HepG2 (cell line): Measurements from ENCODE around the gene MAGEA8. TPM values are rescaled to one million over a fixed set of nuclear protein-coding genes. Genes with fewer than 3 reads are reported as not detected.
"Not testable (repeated sequence)": the region's sequence is repeated elsewhere in the genome, so short reads cannot be mapped to it uniquely, and the experiment has no call there.

Experiments
- ATAC-seq: fragments of 200-7000 bp; cut with Tn5 transposase; 3 replicates; pipeline ENCODE4 v1.9.1; 2020; ENCODE audit warnings: mild to moderate bottlenecking, moderate library complexity
- BruUV-seq: library from RNA; stranded (reverse); fragments of 400-500 nt; replicated peaks from 2 replicates; lab custom pipeline; 2021; lab: Mats Ljungman, UMichigan
- CTCF ChIA-PET: fragments of 300-600 bp; formaldehyde crosslinking; extraction: SDS; loops from one replicate; lab custom pipeline; 2021; ENCODE audit warnings: low total read pairs, inconsistent platforms, low intra/inter-chr PET ratio; lab: Yijun Ruan, JAX
- POLR2A ChIA-PET: fragments of 350-600 bp; sonication (Branson Sonifier 250); formaldehyde crosslinking; loops from one replicate; lab custom pipeline; 2020; ENCODE audit warnings: antibody characterized with exemption, inconsistent platforms; lab: Yijun Ruan, JAX
- DNase-seq: peaks from one replicate; pipeline ENCODE4 v3.0.0-alpha.2; 2015; ENCODE audit warnings: low spot score
- FAIRE-seq: peaks from 3 replicates; lab custom pipeline; 2011; peaks lifted over from hg19 to GRCh38; lab: Jason Lieb, UNC
- H2AFZ ChIP-seq: one replicate; pipeline ENCODE4 v1.6.1; 2011; ENCODE audit warnings: low read length, inconsistent platforms
- H3K27ac ChIP-seq: fragments of 300-600 bp; 3 replicates; pipeline ENCODE4 v1.8.0; 2011; ENCODE audit warnings: mixed run types, mild to moderate bottlenecking, mixed read lengths, low read length, inconsistent platforms; ENCODE audit not compliant: insufficient read depth; ENCODE audit errors: extremely low read length
- H3K27me3 ChIP-seq, 2 experiments: fragments of 200-600 bp in 1 of 2; 2 replicates in 1 of 2; 3 replicates in 1 of 2; pipeline versions ENCODE4 v1.6.0 to v1.8.0; 2011; ENCODE audit warnings: low read length in 2 of 2, mild to moderate bottlenecking in 2 of 2, moderate library complexity in 2 of 2, inconsistent platforms in 1 of 2; ENCODE audit not compliant: insufficient read depth in 2 of 2, control insufficient read depth in 1 of 2
- H3K36me3 ChIP-seq, 2 experiments: fragments of 200-600 bp in 1 of 2; replicated peaks in 1 of 2; 2 replicates in 1 of 2; 3 replicates in 1 of 2; pipeline versions ENCODE4 v1.5.1 to v1.8.0; 2011; ENCODE audit warnings: low read length in 2 of 2, inconsistent platforms in 1 of 2; ENCODE audit not compliant: insufficient read depth in 2 of 2, control insufficient read depth in 1 of 2
- H3K4me1 ChIP-seq: 2 replicates; pipeline ENCODE4 v1.5.1; 2012; ENCODE audit warnings: low read length, inconsistent platforms; ENCODE audit not compliant: insufficient read depth
- H3K4me2 ChIP-seq: 2 replicates; pipeline ENCODE4 v1.6.0; 2011; ENCODE audit warnings: low read depth, low read length, inconsistent platforms
- H3K4me3 ChIP-seq, 3 experiments: fragments of 200-600 bp in 1 of 3; sonication (generic), shearing (Covaris generic) in 1 of 3; replicated peaks in 1 of 3; 2 replicates each; pipeline ENCODE4 v1.5.1; 2011 to 2016; ENCODE audit warnings: low read length in 3 of 3, inconsistent platforms in 2 of 3, low read depth in 2 of 3, mild to moderate bottlenecking in 2 of 3, control low read depth in 1 of 3, mixed read lengths in 1 of 3; ENCODE audit not compliant: insufficient read depth in 1 of 3
- H3K79me2 ChIP-seq: one replicate; pipeline ENCODE4 v1.6.1; 2011; ENCODE audit warnings: low read length, inconsistent platforms; ENCODE audit not compliant: insufficient read depth
- H3K9ac ChIP-seq: 2 replicates; pipeline ENCODE4 v1.6.0; 2011; ENCODE audit warnings: mild to moderate bottlenecking, low read depth, low read length, inconsistent platforms; ENCODE audit not compliant: insufficient read depth
- H3K9me3 ChIP-seq: 2 replicates; pipeline ENCODE4 v1.5.1; 2012; ENCODE audit warnings: mild to moderate bottlenecking, low read length
- H4K20me1 ChIP-seq: 2 replicates; pipeline ENCODE4 v1.6.0; 2011; ENCODE audit warnings: inconsistent platforms, mild to moderate bottlenecking, low read length, moderate library complexity; ENCODE audit not compliant: insufficient read depth
- CENPT ChIP-seq: sonication (generic); formaldehyde crosslinking; IDR thresholded peaks from 2 replicates; pipeline ENCODE4 v1.8.0; 2022; ENCODE audit warnings: low read depth, mild to moderate bottlenecking, moderate library complexity, missing genetic modification reagents
- HOMEZ ChIP-seq: IDR thresholded peaks from 2 replicates; pipeline ENCODE4 v1.6.1; 2016; ENCODE audit warnings: low read depth
- PAWR ChIP-seq: sonication (generic); formaldehyde crosslinking; IDR thresholded peaks from 2 replicates; pipeline ENCODE4 v1.4.0; 2020; ENCODE audit warnings: missing genetic modification reagents, mild to moderate bottlenecking, borderline replicate concordance
- RARG ChIP-seq: sonication (generic); formaldehyde crosslinking; IDR thresholded peaks from 2 replicates; pipeline ENCODE4 v1.4.0; 2020; ENCODE audit warnings: low read depth, mild to moderate bottlenecking, missing genetic modification reagents
- ZGPAT ChIP-seq: IDR thresholded peaks from 2 replicates; pipeline ENCODE4 v1.6.1; 2016; ENCODE audit warnings: mild to moderate bottlenecking
- ZNF407 ChIP-seq: sonication (generic); formaldehyde crosslinking; IDR thresholded peaks from one replicate; pipeline ENCODE4 v1.5.1; 2020; ENCODE audit warnings: mild to moderate bottlenecking, missing genetic modification reagents; ENCODE audit errors: not compliant biosample characterization
- WGBS: methylation state at CpG from one replicate; pipeline ENCODE4 v1.1.6; 2017; ENCODE audit warnings: low lambda C conversion rate; 5-methylcytosine and 5-hydroxymethylcytosine counted together
- in situ Hi-C: cut with HindIII; loops from 2 replicates; pipeline ENCODE4 v1.10.0; 2017; ENCODE audit warnings: low pct_unique_long_range_greater_than_20kb; ENCODE audit not compliant: extremely low pct_ligation_motif_present
- intact Hi-C: fragments of 100-400 bp; cut with micrococcal nuclease; formaldehyde crosslinking; loops from one replicate; pipeline ENCODE4 v1.10.0; 2022; ENCODE audit not compliant: unreplicated experiment
- polyA plus RNA-seq, 8 experiments: library from polyadenylated mRNA; depleted of rRNA in 3 of 8; stranded (reverse) in 7 of 8; unstranded in 1 of 8; fragments of >200 nt; fragmentation: Illumina TruSeq in 4 of 8; extraction: Trizol in 4 of 8; gene quantifications; 2 replicates each; pipeline versions ENCODE4 v1.2.1 to v1.2.3, GENCODE V29; 2011 to 2016; ENCODE audit warnings: low read depth in 4 of 8, missing spikeins in 1 of 8, mixed read lengths in 1 of 8; ENCODE audit not compliant: insufficient read depth in 1 of 8
- total RNA-seq, 5 experiments: library from RNA; depleted of rRNA; stranded (reverse); fragments of >200 nt; fragmentation: Illumina TruSeq; extraction: Trizol; gene quantifications; 2 replicates each; pipeline ENCODE4 v1.2.3, GENCODE V29; 2016; ENCODE audit warnings: low read depth in 1 of 5

The MAGEA8 gene
- total and polyA plus RNA-seq, 2 of the 13 experiments (the other 11 are each of a cell fraction or from before 2014, with no cell fraction given) = not detected

- TF ChIP-seq ZNF407 (CRISPR knock-in tag) (no peak), CENPT (no peak), HOMEZ (CRISPR knock-in tag) (no peak), ZGPAT (no peak), PAWR (CRISPR knock-in tag) (no peak), RARG (CRISPR knock-in tag) (no peak)
These were observed 35.9 kb downstream of the MAGEA8 start (continued) for GRCh38 chrX:149916745-149917392.

GRCh38 chrX:149923836-149924235, 42.9 kb downstream of the MAGEA8 start:
- H3K79me2 ChIP-seq, intact Hi-C loops, H3K27me3 ChIP-seq, H3K27ac ChIP-seq, H4K20me1 ChIP-seq, H3K36me3 ChIP-seq, CTCF ChIA-PET, BruUV-seq, H3K4me3 ChIP-seq, H3K4me1 ChIP-seq, ATAC-seq, H3K4me2 ChIP-seq, DNase-seq, POLR2A ChIA-PET, H2AFZ ChIP-seq, H3K9me3 ChIP-seq, in situ Hi-C loops, FAIRE-seq, H3K9ac ChIP-seq: not testable (repeated sequence)
- WGBS = no CpG with 5 or more reads among the region's 4 CpGs
